HK-2 (cell line): Measurements from ENCODE around the gene DNAH11.

Experiments
- DNase-seq: peaks from one replicate; pipeline ENCODE4 v3.0.0-alpha.2; 2018; ENCODE audit not compliant: unreplicated experiment

Gene DNAH11

DNA sequence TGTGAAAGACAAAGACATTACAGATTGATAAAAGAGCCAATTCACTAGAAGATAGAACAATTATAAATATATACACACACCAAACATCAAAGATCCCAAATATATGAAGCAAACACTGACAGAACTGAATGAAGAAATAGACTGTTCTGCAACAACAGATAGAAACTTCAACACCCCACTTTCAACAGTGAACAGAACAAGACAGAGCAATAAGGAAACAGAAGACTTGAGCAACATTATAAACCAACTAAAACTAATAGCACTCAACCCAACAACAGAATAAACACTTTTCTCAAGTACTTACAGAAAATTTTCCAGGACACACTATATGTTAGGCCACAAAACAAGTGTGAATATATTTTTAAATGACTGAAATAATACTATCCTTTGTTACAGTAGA is 392.0 kb downstream of the DNAH11 start:
- no peak for DNase-seq

DNA sequence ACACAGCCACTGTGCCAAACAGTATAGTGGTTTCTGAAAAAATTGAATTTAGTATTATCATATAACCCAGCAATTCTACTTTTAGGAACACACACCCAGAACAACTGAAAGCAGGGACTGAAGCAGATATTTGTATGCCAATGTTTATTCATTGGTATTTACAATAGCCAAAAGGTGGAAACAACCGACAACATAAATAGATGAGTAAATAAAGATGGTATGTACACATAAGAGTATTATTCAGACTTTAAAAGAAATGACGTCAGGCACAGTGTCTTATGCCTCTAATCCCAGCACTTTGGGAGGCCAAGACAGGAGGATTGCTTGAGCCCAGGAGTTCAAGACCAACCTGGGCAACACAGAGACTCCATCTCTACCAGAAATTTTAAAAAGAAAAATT is 395.6 kb downstream of the DNAH11 start:
- DNase-seq: no peak

DNA sequence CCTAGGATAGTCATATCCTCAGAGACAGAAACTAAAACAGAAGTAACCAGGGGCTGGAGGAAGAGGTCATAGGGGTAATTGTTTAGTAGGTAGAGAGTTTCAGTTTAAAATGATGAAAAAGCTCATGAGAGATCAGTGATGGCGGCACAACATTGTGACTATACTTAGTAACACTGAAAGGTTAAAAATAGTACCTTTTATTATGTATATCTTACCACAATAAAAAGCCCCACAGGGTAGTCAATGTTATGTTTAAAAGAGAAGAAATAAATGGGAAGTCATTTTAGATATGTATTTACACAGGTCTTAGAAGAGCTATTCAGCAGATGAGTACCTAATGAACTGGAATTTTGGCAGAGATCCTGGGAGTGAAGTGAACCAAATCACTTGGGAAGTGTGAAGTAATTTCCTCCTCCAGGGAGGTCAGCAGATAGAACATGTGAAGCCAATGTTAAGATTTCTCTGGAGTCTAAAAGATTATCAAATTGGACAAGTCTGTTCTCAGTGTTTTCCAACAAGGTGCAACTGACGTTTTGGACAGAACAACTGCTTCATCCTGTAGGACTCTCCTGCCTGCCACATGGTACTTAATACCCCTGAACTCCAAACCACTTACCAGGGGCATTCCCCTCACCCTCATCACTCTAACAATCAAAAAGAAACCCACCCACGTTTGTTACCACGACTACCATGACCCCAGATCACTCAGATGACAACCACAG is 396.5 kb downstream of the DNAH11 start:
- DNase-seq: no peak

DNA sequence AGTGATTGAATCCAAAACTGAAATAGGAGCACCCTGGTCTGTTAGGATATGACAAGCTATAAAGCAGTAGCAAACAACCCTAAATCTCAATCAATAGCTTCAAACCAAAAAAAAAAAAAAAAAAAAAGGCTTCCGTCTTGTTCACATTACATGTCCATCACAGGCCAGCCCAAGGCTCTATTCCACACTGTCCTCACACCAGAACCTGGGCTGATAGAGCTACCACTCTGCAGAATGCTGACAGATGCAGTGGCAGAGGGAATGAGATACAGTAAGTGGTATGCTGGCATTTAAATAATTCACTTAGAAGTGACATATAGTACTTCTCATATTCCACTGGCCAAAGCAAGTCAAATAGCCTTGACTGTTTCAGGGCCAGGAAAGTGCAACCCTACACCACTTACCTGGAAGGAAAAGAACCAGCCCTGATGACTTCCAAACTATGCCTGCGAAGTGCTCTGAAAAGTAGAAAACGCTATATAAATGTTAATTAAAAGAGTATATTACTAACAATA is 397.1 kb downstream of the DNAH11 start:
- DNase-seq: no peak

DNA sequence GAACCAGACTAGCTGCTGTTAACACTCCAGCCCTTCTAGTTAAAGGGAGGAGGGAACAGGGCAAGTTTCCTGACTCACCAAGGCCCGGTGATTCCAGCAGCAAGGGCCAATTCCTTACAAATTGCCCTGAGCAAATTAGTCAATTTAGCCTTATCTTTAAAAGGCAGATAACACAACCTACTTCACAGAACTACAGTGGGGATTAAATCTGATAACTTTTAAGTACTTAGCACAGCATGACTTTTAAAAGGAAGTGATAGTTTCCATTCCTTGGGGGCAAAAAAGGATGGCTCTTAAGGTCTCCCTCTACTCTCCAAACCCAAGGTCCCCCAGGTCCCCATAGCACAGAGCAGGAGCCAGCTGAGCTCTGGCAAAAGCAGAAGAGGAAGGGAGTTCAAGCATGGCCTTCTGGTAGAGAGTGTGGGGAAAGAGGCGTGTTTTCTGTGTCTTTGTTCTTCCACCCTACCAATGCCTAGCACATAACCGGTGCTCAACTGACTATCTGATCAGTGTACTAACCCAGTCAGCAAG is 398.8 kb downstream of the DNAH11 start:
- no peak for DNase-seq

DNA sequence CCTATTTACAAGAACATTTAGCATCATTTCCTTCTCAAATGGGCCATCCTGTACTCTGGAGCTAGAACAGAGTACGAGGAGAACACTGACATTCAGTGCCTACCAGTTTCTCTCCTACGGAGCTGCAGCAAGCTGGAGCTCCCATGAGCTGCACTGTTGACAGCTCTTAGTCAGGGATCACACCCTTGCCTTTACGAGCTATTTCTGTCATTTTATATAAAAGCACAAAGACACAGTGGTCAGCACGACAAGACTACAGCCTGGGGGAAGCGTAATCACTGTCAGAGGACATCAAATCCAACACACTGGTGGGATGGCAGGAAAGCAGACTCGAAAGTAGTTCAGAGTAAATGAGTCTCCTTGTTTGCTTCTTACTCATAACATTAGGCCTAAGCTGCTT is 400.1 kb downstream of the DNAH11 start:
- DNase-seq: no peak

DNA sequence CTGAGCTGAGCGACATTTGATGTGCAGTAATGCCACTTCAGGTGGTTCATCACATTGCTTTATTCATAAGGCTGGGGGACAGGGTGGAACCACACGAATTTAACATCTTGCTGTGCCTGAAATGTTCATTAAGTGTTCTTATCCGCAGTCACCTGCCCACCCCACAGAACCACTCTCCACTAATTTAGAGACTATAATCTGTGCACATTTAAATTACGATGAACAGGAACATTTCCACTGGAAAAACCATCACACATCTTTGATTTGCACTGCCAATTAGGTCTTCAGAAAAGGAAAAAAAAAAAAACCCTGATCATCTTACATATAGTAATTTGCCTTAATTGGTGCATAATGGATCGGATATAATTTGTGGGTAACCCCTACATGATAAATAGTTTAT is 400.6 kb downstream of the DNAH11 start:
- no peak for DNase-seq

DNA sequence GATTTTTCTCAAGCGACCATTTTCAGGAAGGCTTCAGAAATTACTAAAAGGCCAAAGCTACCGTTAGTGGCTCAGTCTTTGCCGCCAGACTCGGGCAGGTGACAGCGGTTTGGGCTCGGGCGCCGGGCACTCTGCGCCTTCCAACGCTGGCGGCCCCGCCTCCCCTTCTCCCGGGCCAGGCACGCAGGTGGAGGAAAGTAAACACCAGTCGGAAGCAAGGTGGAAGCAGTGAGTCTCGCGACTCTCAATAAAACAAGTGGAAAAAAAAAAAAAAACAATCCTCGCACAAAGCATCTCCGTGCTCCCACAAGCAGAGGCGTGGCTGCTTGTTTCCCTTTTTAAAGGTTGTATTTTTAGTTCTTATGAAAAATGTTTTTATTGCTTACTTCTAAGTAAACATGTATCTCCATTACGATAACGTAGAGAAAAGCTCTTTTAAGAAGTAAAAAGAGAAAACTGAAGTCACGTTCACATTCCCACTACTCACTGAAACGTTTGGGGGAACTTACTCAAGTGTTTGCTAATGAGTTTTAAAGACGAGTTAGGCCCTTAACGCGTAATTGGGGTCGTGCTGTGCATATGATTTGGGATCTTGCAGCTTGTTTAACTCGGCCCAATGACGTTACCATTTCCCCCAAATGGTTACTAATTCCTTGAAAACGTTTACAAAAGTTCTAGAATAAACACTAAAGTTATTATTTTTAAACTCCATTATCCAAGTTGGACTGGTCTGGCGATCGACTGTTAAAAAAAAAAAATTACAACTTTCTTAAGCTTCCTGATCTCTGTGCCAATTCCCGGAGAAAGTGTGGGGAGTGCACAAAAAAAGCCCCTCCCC is 402.0 kb downstream of the DNAH11 start:
- DNase-seq: peak; percentile 31

DNA sequence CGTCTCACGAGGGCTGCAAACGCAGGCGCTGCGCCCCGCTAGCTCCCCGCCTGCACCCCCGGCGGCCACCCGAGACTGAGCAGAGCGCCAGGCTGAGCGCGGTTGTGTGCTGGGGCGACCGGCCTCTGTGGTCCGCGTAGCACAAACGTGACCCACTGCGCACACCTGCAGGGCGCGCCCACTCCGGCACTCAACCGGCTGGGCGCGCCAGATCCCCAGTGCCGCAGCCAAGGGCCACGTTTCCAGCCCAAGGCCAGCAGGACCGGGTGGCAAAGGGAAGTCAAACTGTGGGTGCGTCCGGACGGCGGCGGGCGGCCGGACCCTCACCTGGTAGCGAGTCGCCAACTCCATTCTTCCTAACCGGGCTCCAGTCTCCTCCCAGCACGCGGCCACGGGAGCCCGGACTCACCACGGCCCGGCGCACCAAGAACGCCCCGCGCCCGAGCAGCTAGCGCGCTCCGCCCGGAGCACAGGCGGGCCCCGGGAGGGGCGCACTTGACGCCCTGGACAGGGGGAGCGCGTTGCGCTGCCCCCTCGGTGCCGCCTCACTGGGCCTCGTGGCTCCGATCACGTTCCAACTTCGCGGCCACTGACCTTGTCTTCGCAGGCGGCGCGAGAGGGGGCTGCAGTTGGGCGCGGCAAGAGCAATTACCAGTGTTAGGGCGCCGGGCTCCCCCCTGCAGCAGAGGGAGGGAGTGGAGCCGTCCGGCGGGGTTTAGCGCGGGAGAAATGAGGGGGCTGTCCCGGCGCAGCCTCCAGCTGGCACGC is 402.8 kb downstream of the DNAH11 start, which contains the start of gene CDCA7L:
CDCA7L (minus strand) TSS at position 446 of the 768 bp plus-strand sequence; CDS start at position 351, 95 bp downstream.
- peak; percentile 79 for DNase-seq

DNA sequence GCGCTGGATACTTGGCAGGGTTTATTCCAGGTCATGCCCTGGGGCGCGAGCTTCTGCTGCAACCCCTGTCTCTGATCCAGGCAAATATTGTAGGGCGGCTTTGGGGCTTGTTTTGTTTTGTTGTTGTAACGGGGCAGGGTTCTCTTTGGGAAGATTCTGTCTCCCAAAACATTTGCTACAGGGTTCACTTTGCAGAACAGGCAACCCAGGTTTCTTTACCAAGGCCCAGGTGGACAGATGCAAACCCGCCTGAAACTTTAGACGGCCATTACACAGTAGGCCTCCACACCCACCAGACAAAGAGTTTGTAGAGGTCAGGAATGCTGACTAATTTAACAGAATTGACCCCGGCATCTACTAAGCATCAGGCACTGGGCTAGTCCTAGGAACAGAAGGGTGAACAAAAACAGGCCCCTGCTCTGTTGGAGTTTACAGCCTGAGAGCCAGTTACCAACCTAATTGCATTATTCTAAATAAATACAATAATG is 403.4 kb downstream of the DNAH11 start:
- DNase-seq: no peak

DNA sequence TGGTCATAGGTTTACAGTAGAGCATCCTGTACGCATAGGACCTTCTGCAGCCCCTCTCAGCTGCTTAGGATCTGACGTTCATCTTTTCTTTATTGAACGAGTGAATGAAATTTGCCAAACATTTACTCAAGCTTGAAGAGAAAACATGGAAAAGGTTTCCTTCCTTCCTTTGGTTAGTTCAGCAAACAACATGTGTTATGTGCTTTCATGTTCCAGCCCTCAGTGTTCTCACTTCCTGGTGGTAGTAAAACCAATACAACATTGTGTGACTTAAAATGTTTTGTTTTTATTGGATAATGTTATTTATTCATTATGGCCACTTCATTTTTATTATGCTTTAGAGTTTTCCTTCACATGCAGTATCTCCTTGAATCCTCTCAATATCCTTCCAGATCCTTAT is 404.2 kb downstream of the DNAH11 start:
- DNase-seq: no peak

DNA sequence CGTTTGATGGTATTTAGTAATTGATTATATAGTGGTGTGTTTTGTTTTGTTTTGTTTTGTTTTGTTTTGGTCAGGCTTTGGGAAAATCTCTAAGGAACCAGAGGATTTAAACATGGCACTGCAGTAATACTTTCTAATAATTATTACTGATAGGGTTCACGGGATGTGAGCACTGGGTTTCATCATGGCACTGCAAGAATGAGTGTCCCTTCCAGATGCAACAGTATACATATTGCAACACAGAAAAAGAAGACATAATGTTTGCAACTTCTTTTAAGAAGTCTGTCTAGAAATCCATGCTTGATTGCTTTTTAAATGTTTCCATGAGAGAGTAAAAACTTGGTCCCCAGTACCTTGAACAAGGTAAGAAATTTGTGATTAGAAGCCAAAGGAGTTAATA is 405.1 kb downstream of the DNAH11 start:
- DNase-seq: no peak

DNA sequence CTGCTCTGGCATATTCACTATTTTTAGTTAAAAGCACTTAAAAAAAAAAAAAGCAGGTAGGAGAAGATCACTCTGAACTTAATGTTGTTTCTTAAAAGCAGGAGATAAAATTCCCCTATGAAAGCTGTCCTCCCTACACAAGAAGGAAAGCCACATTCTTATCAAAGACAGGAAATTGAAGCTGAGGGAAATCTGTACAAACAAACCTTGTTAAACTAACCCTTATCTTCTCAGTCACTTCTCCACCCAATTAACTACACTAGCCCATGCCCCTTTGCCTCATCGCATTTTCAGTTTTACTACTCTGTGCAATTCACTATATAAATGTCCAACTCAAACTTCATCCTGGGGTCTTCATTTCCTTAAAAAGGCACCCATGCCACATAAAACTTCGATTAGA is 405.5 kb downstream of the DNAH11 start:
- no peak for DNase-seq

DNA sequence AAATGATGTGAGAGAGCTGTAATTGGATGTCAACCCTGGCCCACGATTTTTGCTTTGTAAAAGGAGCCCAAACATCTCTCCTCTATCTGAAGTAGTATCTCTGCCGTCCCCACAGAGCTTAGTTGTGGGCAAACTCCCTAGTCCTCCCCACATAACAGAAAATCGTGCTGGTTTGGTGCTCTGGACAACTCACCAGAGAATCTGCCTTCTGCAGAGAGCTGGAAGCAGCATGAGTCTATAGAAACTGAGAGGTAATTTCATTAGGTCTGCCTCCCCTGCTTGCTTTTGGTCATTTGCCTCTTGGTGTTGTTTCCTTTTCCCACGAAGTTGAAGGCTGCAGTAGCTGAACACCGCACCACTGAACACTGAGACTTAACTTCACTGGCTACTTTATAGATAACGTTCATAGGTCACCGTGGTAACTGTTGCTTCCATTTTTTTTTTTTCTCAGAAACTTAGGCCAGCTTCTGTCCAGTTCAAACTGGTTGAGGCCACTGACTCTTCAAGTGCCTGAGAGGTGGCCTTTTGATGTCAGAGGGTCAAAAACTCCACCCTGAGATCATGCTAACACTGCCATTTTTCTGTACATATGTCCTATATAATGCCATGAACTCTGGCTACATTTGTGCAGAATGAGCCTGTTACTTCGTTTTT is 406.2 kb downstream of the DNAH11 start:
- no peak for DNase-seq
